Hematopoietic multipotent progenitor cell treated with erythropoietin and hydrocortisone succinate and interleukin-3 and kit ligand, for 6 days (in vitro differentiated cells): ENCODE results near the gene FRMD4A.

Experiments used
- DNase-seq: peaks from one replicate; pipeline ENCODE4 v3.0.0-alpha.2; 2015

FRMD4A gene

DNA sequence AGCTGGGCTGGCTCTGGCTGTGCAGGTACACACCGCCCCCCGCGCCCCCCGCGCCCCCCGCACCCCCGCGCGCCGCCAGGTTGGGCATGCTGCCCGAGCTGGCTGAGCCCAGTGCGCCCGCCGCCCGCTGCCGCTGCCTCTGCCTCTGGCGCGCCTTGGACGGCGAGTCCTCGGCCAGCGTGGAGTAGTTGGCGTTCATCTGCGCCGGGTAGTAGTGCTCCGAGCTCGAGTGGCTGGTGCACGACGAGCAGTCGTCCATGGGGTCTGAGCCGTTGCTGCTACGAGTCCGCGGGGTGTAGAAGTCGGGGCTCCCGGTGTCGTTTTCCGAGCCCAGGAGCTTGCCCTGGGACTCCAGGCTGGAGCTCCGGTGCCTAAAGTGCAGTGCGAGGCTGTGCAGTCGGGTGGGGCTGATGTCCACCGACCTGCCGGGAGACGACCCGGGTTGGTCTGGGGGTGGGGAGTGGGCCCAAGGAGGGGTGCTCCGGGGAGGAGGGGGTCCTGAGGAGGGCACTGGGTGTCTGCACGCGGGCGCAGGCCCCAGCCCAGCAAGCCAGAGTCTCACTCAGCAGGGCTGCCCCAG is 673.5 kb downstream of the FRMD4A start:
- DNase-seq = no peak

DNA sequence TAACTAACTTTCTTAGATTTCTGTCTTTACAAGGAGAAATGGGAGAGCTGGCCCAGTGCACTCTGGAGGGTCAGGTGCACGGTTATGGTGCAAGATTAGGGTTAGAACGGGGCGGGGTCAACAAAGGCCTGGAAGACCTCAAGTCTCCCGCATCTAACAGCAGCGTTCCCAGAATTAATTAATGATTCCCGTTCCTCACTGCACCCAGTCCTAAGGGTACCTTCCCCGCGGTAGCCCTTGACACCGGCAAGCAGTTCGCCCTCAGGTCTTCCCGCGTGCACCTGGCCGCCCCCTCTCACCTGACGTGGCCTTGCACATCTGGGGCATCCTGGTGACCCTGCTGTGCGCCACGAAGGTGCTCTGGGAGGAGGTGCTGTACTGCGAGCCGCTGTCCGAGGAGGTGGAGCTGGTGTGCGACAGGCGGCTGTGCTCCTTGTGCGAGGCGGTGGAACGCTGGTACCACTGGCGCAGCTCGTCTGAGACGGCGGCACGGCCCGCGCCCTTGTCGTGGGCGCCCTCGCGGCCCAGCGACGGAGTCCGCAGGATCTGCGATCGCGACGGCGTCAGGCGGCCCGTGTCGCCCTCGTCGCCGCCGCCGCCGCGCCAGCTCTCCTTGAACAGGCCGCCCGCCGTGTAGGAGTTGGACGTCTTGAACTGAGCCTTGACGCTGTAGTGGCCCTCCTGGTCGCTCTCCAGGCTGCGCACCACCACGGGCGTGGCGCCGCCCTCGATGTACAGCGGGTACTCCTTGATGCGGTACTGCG is 674.2 kb downstream of the FRMD4A start:
- DNase-seq = no peak

DNA sequence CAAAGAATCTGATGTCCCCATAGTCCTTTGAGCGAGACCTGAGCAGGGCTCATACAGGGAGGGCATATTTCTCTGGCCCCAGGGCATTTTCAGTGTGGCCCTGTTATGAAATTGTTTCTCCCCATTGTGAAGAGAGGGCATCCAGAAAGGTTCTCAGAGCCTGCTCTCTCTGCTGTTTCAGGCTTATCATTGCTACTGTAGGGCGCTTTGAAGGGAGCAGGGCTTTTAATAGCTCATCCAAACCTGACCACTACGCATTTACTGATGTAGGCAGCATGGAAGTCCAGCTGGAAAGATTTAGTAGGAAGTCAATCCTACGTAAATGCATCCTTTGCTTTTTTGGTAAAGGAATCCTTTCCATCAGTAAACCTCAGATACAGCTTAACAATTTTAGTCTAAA is 675.9 kb downstream of the FRMD4A start:
- no peak for DNase-seq

DNA sequence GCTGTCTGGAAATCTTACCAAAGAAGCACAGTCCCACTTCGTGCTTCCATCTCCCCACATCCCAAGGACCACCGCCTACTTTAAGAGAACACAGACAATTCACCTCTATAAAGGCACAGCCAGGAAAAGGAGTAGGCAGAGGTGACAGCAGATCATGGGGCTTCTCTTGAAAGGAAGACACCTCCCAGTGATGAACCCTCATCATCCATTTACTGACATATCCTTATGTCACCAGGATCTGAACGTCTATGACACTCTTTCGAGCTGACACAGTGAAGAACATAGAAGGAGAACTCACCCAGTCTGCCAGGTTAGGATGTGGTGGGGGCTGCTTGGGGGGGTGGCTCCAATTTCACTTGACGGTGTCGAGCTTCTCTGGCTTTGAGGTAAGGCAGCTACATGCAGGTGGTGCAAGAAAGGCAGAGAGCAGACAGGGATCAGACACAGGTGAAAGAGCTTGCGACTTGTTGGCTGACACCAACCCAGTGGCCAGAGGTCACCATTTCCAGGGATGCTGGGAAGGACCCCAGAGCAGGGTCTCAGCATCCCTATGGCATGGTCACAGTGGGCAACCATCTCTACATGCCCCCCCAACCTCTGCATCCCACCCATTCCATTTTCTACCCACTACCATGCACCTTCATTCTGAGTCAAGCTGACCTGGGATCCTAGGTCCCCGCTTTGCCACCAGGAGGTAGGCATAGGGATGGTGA is 676.5 kb downstream of the FRMD4A start:
- no peak for DNase-seq

DNA sequence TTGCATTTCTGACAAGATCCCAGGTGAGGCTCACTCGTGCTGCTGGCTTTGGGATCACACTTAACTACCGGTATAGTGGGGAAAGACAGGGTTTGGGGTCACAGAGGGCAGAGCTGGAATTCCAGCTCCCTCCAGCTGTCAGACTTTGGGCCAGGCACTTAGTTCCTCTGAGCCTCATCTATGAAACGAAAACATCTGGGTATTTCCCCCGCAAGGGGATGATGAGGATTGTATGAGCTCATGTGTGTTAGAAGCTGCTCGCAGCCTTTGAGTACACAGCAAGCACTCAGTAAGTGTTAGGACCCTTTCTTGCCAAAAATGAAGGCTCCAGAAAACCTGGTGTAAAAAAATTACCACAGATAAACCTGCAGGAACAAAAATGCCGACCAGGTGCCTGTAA is 677.9 kb downstream of the FRMD4A start:
- DNase-seq = no peak

DNA sequence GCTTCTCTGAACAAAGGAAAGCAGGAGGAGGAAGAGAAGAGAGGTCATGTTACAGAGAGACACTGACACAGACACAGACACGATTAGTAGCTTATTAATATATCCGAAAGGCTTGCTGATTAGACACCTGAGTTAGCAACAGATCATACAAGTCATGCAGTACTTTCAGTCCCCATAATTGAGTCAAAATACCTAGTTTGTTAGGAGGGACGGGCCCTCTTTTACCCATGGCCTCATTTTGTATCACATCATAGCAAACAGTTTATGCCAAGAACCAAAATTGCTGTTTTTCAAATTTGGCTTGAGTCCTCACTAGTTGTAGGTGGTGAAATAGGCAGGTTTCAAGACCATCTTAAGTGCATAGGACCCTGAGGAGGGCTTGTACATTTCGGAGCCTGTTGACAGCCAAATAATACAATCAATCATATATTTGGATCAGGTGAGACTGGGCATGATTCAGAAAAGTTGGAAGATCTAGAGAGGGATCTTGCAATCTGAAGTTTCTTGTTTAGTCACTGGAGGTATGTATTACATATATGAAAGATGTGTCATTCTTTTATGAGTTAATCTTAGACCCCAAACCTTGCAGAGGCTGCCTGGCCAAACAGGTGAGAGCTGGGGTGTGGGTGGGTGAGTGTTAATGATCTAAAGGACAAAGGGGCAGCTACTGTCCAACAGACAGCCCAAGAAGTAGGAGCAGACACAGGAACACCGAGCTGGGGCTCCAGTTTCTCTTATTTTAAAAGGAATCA is 678.6 kb downstream of the FRMD4A start:
- DNase-seq = no peak

DNA sequence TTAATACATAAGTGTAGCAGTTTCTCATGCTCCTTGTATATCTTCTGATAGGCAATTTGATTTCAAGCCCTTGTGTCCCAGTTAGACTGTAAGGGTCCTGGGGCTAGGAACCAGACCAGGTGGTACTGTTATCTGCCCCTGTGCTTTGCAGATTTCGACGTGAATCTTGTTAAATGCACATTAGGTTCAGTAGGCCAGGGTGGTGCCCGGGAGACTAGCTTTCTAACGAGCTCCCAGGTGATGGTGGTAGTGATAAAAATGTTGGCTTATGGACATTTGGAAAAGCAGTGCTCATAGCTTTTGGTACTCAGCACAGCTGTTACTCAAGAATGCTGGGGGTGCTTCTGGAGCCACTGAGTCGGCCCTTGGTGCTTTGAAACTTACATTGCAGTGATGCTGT is 679.8 kb downstream of the FRMD4A start:
- DNase-seq = no peak

DNA sequence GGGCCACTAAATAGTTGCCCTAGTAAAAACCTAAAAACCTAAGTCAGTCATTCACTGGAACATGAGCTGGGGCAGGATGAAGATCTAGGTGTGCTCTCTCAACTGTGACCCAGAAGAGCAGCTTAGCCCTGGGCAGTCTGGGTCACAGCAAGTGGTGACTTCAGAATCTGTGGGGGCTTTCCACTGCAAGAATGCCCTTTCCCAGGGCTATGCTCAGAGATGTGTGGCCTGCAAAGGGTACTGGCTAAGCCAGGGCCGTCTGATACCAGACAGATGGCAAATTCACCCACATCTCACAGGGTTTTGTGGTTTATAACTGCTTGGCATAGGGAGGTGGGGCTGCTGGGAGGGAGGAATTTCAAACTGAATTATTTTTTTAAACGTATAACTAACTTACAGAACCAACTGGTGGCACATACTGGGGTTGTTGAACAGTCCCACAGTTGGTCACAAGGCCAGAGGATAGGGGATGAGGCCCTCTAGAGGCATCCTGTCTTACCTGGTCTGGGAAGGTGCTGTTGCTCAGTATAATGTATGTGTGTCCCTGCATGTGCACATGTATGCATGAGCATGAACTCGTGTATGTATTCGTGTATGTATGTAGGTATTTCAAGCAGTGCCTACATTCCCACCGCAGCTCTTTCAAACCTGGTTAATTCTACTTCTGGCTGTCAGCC is 680.7 kb downstream of the FRMD4A start:
- DNase-seq = no peak

DNA sequence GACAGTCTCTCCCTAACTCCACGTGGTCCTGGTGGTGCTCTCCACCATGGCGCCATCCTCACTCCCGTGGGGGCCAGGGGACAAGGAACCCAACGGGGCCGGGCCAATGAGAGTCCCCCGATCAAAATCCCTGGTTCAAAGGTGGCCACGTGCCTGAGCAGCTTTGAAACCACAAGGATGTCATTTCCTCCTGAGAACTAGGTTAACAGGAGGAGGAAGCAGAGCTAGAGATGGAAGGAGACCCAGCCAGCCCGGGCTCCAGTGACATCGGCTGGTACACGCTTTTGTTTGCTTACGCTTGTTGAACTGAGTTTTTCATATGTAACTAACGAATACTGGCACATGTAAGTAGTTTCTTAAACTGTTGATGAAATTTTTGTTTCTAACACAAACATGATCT is 682.3 kb downstream of the FRMD4A start:
- DNase-seq = no peak

DNA sequence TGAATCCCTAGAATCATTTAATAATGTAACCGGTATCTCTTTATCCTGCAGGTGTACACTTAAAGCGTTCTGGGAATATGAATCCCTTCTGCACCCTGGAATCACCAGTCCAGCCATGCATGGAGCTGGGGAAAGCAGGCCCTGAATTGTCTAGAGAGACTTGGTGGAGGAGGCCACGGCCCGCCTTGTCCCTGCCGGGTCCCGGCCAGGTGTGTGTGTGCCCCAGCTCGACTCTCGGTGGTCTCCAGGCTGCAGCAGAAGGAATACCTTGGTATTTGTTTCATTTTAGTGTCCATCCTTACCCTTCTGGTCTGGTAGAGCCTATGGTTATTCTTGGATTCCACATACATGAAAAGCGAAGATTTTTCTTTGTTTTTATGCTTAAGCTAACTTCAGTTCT is 685.9 kb downstream of the FRMD4A start:
- DNase-seq = no peak

DNA sequence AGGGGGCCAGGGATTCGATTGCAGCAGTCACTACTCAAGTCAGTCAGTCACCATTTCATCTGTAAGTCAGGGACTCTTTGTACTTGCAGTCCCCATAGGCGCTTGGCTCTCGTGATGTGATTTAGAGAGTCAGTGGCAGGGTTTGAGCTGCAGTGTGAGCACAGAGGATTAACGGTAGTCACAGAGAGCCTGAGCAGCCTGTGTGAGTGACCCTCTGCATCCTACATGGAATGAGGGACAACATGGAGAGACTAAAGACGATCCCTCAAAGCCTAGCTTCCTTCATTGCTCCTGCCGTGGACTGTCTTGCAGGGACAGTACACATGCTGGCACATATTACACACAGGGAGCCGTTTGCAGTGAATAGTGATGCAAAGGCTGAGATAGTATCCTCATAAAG is 687.7 kb downstream of the FRMD4A start:
- DNase-seq = no peak

DNA sequence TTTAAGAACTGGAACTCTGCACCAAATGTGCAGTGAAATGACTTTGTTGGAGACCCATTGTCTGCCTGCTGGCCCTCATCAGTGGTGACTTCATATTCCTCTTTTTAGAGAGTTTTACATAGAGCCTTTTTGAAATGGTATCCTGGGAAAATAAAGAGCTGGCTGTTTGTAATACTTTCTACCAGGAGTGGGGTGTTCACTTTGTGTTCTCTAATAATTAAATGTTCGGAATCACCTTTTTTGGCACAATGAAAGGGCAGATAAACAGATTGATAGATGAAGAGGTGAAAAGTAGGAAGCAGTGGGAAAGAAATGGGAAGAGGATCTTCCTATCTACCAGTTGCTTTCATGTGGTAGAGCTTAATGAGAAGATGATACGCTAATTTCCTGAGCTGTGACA is 688.4 kb downstream of the FRMD4A start:
- DNase-seq = no peak

DNA sequence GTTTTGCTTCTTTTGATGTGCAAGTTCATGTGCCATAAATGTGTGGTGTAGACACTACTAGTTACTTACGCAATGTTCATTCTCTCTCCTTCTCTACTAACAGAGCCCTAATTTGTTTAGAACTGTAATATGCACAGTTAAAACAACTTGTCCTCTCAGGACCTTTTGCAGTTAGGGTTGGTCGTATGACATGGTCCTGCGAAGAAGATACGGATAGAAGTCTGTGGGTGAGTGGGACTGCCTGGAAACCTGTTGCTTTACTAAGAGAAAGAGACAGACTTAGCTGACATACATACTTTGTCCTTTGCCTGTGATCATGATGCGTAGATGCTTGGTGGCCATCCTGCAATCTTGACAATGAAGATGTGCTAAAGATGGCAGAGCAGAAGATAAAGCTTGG is 692.8 kb downstream of the FRMD4A start:
- no peak for DNase-seq

DNA sequence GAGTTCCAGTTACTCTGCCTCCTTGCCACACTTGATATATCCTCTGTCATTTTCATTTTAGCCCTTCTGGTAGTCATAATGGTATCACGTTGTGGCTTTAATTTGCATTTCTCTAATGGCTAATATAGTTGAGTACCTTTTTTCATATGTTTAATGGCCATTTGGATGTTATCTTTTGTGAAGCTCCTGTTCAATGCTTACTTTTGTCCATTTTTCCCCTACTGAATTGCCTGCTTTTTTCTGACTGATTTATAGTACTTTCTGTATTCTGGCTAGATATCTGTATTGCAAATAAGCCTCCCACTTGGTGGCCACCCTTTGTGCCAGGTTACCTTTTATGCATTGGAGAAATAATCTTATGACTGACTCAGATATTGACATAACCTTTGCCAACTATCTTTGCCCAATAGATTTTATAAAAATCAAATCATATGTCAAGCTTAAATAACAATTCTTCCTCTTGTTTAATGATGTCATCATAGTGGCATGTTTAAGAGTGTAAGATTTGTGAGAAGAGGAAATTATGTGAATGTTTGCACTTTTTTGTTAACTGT is 693.3 kb downstream of the FRMD4A start:
- DNase-seq = no peak

DNA sequence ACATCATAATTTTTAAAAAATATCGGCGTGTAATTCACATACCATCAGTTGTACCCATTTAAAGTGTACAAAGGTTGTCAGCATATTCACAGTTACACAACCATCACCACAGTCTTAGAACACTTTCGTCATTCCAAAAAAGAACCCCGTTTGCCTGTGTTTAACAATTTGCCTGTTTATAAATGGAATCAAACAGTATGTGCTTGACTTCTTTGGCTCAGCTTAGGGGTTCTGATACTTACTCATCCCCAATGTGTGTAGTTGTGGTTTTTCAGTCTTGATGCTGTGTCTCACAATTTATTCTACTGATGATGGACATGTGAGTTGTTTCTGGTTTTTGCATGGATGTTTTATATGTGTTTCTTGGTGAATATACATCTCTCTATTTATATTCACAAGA is 693.9 kb downstream of the FRMD4A start:
- no peak for DNase-seq

DNA sequence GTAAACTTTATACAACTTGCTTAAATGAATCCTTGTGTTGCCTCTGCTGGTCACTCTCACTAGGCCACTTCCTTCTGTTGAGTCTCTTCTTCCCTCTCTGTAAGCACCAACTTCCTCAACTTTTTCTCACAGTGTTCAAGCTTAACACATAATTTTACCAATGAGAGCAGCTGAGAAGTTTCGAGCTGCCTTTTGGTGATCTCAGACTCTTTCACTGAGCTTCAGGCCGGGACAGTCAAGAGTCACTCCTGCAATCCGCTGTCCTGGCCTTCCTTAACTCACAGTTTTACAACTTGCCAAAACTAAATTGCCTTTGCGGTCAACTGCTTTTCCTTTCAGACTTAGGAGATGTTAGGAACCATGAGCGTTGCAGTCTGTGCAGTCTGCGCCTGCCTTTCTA is 696.5 kb downstream of the FRMD4A start:
- DNase-seq = no peak

DNA sequence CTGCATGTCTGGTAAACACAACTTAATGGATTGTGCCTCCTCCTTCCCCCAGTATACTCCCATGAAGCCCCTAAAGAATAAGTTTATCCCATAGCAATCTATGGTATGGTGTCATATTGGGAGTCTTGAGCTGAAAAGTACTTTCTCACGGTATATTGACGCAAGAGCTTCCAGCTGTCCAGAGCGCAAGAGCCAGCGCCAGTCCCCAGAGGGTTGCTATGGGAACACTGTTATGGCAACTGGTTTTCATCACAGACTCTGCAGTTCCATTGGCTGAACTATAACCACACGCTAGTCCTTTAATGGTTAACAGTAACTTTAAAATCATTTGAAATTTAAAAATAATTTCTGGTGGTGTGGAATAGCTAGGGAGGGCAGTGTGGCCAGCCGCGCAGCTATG is 697.0 kb downstream of the FRMD4A start:
- no peak for DNase-seq

DNA sequence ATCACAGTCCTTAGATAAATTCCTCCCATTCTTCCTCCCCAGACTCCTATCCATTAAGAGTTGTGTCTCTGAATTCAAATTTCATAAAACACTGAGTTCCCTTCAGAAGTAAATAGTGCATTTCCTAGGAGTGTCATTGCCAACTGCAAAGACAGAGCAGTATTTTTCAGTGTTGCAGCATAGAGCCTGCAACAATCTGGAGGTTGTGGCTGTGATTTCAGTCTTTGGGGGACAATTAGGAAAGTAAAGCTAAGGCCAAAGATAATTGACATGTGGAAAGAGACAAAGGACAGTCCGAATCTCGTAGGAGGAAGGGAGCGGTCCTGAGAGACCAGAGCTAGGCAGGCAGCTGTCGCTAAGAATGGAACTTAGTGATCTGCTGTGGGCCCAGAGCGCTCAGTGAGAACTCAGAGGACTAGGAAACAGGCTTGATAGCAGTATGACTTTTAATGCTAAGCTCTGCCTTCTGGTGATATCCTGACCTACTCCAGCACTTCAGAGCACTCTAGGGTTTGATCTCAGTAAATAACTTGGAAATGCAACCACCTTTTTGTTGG is 697.8 kb downstream of the FRMD4A start:
- DNase-seq = no peak

DNA sequence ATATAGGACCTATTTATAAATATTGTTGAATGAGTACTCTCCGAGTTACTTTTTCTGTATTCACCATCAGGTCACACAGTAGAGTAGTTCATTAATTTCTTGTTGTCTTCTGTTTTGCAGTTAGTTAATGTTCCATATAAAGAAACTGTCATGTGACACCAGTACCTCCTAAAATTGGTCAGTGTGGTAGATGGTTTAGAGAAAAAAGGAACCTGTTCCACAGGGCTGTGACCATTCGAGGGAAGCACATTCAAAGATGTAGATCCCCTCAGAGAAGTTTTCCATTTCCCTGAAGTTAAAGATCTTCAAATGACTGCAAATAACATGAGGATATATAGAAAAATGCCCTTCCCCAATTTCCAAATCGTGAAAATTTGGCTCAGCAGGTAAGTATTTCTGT is 698.3 kb downstream of the FRMD4A start:
- no peak for DNase-seq

DNA sequence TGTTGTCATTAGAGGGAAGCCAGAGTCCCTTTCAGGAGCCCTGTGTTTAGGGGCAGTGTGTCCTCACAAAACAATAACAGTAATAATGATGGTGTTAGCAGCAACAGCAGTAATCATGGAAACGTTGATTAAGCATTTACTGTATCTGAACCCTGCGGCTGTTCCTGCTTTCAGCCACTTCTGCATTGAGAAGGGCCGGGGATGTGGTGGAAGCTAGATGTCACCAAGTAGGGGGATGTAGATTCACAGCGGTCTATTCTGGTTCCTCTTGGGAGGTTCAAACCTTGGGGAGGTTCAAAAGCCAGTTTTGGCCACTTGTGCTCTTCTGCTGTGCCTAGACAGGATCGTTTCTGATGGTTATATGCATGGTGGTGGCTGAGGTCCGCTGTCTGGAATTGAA is 699.1 kb downstream of the FRMD4A start:
- DNase-seq = no peak

DNA sequence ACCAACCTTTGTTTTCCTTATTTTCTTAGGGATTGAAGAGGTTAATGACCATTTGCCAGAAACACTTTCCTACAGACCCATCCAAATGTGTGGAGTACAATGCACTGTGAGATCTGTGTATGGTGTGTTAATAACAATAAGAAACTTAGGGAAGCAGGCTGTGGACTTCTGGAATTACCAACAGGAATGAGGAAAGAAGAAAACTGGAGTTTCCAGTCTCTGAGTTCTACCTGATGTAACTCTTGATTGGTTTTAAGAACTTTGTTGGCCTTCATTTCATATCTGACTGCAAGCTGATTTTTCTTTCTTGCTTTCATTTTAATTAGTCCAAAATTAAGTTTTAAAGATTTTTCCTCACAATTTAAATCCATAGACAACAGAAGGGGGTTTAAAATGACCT is 700.5 kb downstream of the FRMD4A start:
- no peak for DNase-seq

DNA sequence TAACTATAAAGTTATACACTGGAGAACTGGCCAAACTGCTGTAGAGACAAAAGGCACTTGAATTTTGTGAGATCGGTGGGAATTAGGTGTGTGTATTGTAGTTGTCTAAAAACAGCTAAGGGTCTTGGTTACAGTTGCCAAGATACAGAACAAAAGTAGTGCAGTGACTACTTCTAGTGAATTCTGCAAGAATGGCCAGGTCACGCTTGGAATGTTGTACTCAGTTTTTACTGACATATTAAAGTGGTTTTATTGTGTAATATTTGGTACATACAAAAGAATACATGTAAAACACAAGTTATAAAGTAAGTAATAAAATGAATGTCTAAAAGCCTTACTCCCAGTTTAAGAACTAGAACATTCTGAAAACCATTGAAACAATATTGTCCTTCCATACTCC is 701.6 kb downstream of the FRMD4A start:
- no peak for DNase-seq
